ENCODE measurements around the gene OR2T34. TPM values are rescaled to one million over a fixed set of nuclear protein-coding genes. Genes with fewer than 3 reads are reported as not detected.

OR2T34 gene
- total RNA-seq, 1 donor from 2014 or later, result not detected

DNA sequence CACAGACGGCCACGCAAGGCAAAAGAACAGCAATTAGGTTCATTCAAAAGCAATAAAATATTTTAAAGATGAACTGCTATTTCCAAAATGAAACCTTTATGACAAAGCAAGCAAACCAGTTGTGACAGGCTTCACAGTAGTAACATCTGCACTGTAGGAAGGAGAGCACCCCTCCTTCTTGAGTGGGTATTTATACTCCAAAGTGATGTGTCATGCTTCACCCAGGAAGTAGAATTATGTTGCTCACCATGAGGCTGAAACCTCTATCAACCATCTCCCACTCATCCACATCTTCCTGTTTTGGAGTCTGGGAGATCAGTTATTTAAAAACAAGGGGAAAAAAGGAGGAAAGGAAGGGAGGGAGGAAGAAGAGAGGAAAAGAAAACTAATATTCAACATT lies 22.1 kb upstream of the OR2T34 start:
- H3K27me3 Mint-ChIP-seq (ENCODE audit: unreplicated experiment), result no peaks in the 10 kb centered on the region
- TF ChIP-seq, protein P1, sequence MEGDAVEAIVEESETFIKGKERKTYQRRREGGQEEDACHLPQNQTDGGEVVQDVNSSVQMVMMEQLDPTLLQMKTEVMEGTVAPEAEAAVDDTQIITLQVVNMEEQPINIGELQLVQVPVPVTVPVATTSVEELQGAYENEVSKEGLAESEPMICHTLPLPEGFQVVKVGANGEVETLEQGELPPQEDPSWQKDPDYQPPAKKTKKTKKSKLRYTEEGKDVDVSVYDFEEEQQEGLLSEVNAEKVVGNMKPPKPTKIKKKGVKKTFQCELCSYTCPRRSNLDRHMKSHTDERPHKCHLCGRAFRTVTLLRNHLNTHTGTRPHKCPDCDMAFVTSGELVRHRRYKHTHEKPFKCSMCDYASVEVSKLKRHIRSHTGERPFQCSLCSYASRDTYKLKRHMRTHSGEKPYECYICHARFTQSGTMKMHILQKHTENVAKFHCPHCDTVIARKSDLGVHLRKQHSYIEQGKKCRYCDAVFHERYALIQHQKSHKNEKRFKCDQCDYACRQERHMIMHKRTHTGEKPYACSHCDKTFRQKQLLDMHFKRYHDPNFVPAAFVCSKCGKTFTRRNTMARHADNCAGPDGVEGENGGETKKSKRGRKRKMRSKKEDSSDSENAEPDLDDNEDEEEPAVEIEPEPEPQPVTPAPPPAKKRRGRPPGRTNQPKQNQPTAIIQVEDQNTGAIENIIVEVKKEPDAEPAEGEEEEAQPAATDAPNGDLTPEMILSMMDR (IDR thresholded peaks at IDR 0.05; ENCODE audit: partially characterized antibody, unreplicated experiment), result no peak
- peaks cover 5% of the 10 kb centered on the region for H3K9me3 Mint-ChIP-seq (ENCODE audit: unreplicated experiment)
- H3K27ac Mint-ChIP-seq (ENCODE audit: unreplicated experiment), result no peak overlapping the region
- no peaks in the 10 kb centered on the region for H3K36me3 Mint-ChIP-seq (ENCODE audit: unreplicated experiment)
- H3K4me3 Mint-ChIP-seq (ENCODE audit: unreplicated experiment), result no peak overlapping the region
- no peak for DNase-seq
- no peaks in the 10 kb centered on the region for H3K4me1 Mint-ChIP-seq (ENCODE audit: low read depth, unreplicated experiment)

GRCh38 chr1:248593226-248593625 lies 18.7 kb upstream of the OR2T34 start:
- Mint-ChIP-seq H3K27ac (ENCODE audit: unreplicated experiment) (no peak overlapping the region), H3K4me1 (ENCODE audit: low read depth, unreplicated experiment) (no peaks in the 10 kb centered on the region), H3K27me3 (ENCODE audit: unreplicated experiment) (no peaks in the 10 kb centered on the region), H3K36me3 (ENCODE audit: unreplicated experiment) (no peaks in the 10 kb centered on the region), H3K9me3 (ENCODE audit: unreplicated experiment) (peaks cover 10% of the 10 kb centered on the region), H3K4me3 (ENCODE audit: unreplicated experiment) (no peak overlapping the region)
- DNase-seq, result no peak
- TF ChIP-seq, protein P1 (IDR thresholded peaks at IDR 0.05; ENCODE audit: partially characterized antibody, unreplicated experiment), result no peak

DNA sequence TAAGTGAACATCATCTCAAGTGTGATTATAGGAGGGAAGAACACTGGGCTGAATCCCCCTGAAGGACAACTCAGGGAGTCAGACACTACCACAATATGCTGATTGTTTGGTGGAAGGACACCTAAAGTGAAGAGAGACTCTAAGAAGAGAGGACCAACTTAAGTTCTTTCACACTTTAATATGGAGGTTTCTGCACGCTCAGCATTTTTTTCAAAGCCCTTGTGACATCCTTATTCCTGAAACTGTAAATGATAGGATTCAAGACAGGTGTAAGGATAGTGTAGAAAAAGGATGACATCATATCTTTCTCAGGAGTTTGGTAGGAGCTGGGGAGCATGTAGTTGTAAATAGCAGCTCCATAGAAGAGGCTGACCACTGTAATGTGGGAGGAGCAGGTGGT lies 18.1 kb upstream of the OR2T34 start:
- H3K36me3 Mint-ChIP-seq (ENCODE audit: unreplicated experiment), result no peaks in the 10 kb centered on the region
- H3K27ac Mint-ChIP-seq (ENCODE audit: unreplicated experiment), result no peak overlapping the region
- TF ChIP-seq, protein P1 (IDR thresholded peaks at IDR 0.05; ENCODE audit: partially characterized antibody, unreplicated experiment), result no peak
- no peak overlapping the region for H3K4me3 Mint-ChIP-seq (ENCODE audit: unreplicated experiment)
- no peaks in the 10 kb centered on the region for H3K27me3 Mint-ChIP-seq (ENCODE audit: unreplicated experiment)
- no peak for DNase-seq
- H3K4me1 Mint-ChIP-seq (ENCODE audit: low read depth, unreplicated experiment), result no peaks in the 10 kb centered on the region
- peaks cover 10% of the 10 kb centered on the region for H3K9me3 Mint-ChIP-seq (ENCODE audit: unreplicated experiment)

DNA sequence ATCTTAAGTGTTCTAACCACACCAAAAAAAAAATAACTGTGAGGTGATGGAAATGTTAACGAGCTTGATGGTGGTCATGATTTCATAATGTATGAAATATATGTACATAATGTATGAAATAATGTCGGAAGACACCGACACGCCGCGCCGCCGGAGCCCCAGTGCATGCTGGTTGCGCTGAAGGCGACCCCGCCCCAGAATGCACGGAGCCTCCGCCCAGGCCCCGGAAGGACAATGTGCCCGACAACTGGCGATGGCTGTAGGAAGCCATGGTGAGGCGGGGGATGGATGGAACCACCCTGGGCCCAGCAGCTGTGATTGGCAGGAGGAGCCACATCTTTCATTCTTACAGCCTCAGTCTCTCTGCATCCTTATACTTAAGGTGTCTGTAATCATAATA lies 15.5 kb upstream of the OR2T34 start:
- TF ChIP-seq, protein P1 (IDR thresholded peaks at IDR 0.05; ENCODE audit: partially characterized antibody, unreplicated experiment), result no peak
- Mint-ChIP-seq H3K36me3 (ENCODE audit: unreplicated experiment) (no peaks in the 10 kb centered on the region), H3K4me1 (ENCODE audit: low read depth, unreplicated experiment) (no peaks in the 10 kb centered on the region), H3K9me3 (ENCODE audit: unreplicated experiment) (peaks cover 12% of the 10 kb centered on the region), H3K4me3 (ENCODE audit: unreplicated experiment) (no peak overlapping the region), H3K27ac (ENCODE audit: unreplicated experiment) (no peak overlapping the region), H3K27me3 (ENCODE audit: unreplicated experiment) (no peaks in the 10 kb centered on the region)
- no peak for DNase-seq

DNA sequence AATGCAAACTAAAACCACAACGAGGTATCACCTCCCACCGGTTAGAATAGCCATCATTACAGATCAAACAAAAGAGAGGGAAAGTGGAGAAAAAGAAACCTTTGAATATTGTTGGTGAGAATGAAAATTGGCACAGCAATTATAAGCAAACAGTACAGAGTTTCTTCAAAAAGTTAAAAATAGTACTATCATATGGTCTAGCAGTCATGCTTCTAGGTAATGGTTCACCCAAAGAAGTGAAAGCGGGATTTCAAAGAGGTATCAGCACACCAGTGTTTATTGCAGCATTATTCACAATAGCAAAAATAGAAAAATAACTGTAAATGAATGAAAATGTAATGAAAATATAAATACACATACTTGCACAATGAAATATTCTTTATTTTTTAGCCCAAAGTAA lies 14.8 kb upstream of the OR2T34 start:
- TF ChIP-seq, protein P1 (IDR thresholded peaks at IDR 0.05; ENCODE audit: partially characterized antibody, unreplicated experiment), result no peak
- Mint-ChIP-seq H3K4me1 (ENCODE audit: low read depth, unreplicated experiment) (no peaks in the 10 kb centered on the region), H3K27me3 (ENCODE audit: unreplicated experiment) (peaks cover 2% of the 10 kb centered on the region), H3K4me3 (ENCODE audit: unreplicated experiment) (no peak overlapping the region), H3K36me3 (ENCODE audit: unreplicated experiment) (peaks cover 3% of the 10 kb centered on the region), H3K9me3 (ENCODE audit: unreplicated experiment) (peaks cover 12% of the 10 kb centered on the region), H3K27ac (ENCODE audit: unreplicated experiment) (no peak overlapping the region)
- no peak for DNase-seq

Measured in glutamatergic neuron (in vitro differentiated cells).